ENCODE measurements around the gene SRGAP2C. TPM values are rescaled to one million over a fixed set of nuclear protein-coding genes. Genes with fewer than 3 reads are reported as not detected.

SRGAP2C gene
- 28.6 and 29.6 TPM in 2 replicates for total RNA-seq

DNA sequence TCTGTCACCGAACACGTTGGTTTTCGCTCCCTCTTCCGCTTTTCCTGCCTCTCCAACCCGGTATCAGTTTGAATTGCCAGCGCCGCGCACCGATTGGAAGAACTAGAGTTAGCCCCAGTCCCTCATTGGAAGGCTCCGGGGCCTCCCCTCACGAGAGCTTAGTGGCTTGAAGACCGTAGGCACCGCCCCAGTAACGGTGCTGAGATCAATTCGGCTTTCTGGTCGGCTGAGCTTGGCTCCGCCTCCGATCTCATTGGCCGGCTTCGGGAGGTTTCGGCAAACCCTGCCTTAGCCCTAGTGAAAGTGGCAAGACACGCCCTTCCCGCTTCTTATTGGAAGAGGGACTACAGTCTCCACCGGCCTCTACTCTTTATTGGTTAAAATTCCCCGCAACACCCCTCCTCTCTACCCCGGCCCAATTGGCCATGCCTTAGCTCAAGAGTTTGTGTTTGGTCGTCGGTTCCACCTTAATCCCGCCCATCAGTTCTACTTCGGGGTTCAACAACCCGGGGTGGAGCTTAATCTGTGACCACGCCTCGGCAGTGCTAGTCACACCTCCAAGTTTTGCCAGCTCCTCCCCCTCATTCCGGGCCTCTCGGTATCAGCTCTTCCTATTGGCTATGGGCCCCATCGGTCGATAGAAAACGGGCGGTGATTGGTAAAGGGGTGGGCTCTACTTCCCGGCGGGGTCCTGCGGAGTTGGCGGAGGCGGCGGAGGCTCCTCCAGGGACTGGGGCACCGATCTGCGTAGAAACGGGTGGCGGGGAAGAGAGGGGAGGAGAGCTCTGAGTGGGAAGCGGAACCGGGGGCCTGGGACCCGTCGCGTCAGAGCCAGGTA is at the start of gene SRGAP2C, which contains the start of gene FAM72B:
SRGAP2C (plus strand) TSS at position 686 of the 838 bp plus-strand sequence. CDS start 2,472 bp downstream, outside the sequence.
FAM72B (minus strand) TSS at position 51 of the 838 bp plus-strand sequence. CDS start 851 bp downstream, outside the sequence.

Small RNAs within 50 kb of the gene (small RNA-seq; reads per million reads assigned to genes)
- gene AC243994.1, result not detected

Other genes starting within 250 kb of the SRGAP2C start
- 0.12 and 1.8 TPM in 2 replicates for gene FAM72B, start 635 bp upstream of the SRGAP2C start, total RNA-seq